ENCODE results near the gene XRN2.

The XRN2 gene

DNA sequence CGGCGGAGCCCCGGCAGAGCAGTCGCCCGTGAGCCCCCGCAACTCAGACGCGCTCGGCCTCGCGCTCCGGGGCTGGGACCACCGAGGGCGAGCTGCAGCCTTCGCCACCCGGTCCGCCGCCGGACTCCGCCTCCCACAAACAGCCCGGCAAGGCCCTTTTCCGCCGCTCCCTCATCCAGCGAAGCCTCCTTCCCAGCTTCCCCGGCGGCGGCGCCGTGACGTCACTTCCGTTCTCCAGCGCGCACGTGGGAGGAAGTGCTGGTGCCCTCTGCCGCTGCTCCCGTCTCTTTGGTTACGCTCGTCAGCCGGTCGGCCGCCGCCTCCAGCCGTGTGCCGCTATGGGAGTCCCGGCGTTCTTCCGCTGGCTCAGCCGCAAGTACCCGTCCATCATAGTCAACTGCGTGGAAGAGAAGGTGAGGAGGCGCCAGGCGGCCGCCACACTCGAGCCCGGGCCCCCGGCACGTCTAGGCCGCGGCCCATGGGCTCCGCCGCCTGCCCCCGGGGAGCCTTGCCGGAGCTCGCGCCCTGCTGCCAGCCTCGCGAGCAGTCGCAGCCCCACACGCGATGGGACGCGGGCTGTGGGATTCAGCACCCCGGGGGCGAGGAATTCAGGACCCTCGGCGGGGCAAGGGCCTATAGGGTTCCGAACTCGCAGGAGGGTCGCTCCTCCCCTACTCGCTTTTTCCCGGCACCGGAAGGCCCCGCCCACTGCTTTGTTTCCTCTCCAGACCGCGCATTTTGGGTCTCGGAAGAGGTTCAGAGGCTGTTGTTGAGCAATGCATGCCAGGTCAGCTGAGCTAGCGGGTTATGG lies at the start of gene XRN2:
XRN2 (plus strand) TSS at position 271 of the 811 bp plus-strand sequence; CDS start at position 339, 68 bp downstream.
- peak; percentile 93 for DNase-seq

DNA sequence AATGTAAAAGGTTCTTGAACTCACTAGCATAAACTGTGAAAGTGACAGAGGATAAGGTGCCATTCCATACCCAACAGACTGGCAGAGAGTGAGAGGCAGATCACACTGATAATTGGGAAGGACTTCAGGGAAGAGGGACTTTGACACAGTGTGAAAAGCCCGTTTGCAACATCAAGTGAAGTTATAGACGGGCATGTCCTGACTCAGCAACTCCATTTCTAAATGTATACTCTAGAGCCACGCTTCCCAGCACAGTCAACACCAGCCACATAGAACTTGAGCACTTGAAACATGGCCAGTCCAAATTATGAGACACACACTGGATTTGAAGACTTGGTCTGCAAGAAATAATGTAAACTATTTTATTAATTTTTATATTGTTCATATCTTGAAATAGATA lies 45.9 kb upstream of the XRN2 start:
- no peak for DNase-seq

- no peak for DNase-seq
Observed at GRCh38 chr20:21258411-21258810, 44.7 kb upstream of the XRN2 start.

DNA sequence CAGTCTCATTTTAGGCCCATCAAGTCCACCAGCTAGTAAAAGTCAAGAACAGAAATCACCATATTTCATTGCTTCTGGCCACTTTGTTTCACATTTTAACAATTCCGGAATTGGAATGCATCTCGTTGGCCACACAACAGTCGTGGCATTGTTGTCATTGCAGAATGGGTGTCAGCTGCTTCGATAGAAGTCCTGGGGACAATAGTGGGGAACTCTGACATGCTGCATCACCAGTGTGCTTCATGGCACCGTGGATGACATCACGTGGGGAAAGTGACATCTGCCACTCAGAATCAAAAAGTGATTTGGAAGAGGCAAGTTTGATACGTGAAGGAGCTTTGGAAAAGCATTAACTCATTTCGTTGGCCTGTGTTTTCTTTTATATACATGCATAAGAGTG lies 43.8 kb upstream of the XRN2 start:
- no peak for DNase-seq

- DNase-seq: no peak
Observed at GRCh38 chr20:21262812-21263211, 40.3 kb upstream of the XRN2 start.

DNA sequence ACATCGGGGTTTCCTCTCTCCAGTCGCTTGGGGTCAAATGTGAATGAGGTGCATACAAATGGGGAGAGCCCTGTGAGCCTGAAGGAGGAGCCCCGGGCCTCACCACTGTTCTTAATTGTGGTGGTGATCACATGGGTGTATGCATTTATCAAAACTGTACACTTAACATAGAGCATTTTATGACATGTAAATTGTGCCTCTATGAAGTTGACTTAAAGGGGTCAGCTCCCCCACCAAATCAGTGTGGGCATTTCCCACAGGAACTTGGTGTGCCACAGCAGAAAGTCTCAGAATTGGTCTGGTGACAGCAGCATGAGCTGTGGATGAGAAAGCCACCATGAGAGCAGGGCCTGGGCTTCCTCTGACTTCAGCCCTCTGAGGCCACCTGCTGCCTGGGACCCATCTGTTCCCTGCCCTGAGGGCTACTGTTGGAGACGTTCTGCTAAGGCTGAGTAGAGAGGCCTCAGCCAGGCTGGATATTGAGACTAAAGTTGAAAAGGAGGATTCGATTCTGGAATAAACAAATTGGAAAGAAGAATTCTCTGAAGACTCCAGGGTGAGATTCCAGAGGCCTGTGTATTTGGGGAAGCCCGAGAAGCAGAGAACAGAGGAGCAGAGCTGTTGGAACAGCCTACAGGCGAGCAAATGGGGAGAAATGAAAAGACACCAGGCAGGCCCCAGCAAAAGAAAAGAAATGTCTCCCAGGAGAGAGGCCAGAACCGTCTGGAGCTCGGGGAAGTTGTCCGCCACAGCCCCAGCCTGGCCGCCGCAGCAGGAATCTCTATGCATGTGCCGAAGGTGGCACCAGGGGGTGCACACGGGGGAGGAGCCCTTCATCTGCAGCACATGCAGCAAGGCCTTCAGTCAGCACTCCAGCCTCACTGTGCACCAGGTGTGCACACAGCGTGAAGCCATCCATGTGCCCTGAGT lies 37.6 kb upstream of the XRN2 start:
- DNase-seq: no peak

GRCh38 chr20:21266191-21266536 lies 37.0 kb upstream of the XRN2 start:
- DNase-seq: no peak

DNA sequence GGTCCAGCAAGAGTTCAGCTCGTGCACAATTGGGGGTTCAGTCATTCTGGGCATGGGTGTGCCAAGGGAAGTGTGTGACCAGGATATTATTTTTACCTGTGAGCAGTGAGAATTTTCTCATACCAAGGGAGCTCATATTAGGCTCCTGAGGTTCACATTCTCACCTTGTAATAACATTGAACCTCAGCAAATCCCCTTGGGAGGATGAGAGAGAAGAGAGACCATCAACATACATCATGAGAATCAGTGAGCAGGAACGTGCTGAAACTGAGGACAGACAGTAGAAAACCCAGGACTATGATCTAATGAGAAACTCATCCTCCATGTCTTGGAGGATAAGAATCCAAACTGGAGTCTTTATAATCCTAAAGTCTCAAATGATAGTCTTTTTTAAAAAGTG lies 33.4 kb upstream of the XRN2 start:
- DNase-seq: no peak

DNA sequence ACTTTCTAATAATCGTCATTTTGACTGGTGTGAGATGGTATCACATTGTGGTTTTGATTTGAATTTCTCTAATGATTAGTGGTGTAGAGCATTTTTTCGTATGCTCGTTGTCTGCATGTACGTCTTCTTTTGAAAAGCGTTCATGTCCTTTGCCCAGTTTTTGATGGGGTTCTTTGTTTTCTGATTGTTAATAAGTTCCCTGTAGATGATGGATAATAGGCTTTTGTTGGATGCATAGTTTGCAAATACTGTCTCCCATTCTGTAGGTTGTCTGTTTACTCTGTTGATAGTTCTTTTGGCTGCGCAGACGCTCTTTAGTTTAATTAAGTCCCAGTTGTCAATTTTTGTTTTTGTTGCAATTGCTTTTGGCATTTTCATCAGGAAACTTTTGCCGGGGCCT lies 32.3 kb upstream of the XRN2 start:
- no peak for DNase-seq

- DNase-seq: no peak
Observed at GRCh38 chr20:21272279-21272678, 30.9 kb upstream of the XRN2 start.

GRCh38 chr20:21272679-21273078 lies 30.5 kb upstream of the XRN2 start:
- DNase-seq: no peak

GRCh38 chr20:21273755-21274386 lies 29.3 kb upstream of the XRN2 start:
- DNase-seq: no peak

DNA sequence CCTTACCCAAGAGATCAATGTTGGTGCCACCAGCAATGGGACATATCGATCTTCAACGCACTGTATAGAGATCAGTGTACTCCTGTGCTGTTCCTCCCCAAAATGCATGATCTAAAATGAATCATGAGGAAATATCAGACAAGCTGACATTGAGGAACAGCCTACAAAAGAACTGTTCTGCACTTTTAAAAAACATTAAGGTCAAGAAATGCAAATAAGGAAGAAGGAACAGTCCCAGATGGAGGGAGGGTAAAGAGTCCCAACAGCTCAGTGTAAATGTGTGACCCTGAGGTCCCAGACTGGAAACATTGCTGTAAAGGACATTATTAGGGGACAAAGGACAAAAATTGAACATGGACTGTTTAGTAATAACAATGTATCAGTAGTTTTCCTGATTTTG lies 24.3 kb upstream of the XRN2 start:
- DNase-seq: no peak

GRCh38 chr20:21279706-21280521 lies 23.2 kb upstream of the XRN2 start:
- no peak for DNase-seq

DNA sequence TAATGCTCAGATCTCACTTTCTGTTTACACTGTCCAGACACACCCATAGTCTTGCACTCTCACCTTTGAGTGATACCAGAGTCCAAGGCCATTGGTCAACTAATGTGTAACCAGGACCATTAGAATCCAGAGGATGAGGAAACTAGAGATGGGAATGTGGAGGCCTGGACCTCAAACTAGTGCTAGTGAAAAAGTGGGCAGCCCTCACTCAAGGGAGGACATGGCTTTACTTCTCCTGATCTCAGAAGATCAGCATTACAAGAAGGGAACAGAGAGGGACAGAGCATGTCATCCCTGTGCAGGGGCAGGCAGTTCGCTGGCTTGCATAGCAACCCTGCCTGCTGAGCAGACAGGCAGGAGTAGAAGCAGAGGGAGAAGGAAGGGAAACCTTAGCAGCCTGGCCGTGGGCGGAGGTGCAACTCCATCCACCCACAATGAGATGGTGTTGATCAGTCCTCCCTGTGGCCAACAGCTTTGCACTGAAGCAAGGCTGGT lies 22.6 kb upstream of the XRN2 start:
- no peak for DNase-seq

GRCh38 chr20:21286775-21287174 lies 16.4 kb upstream of the XRN2 start:
- no peak for DNase-seq

GRCh38 chr20:21288587-21289370 lies 14.4 kb upstream of the XRN2 start:
- no peak for DNase-seq

- DNase-seq: no peak
Observed at GRCh38 chr20:21289651-21290050, 13.5 kb upstream of the XRN2 start.

DNA sequence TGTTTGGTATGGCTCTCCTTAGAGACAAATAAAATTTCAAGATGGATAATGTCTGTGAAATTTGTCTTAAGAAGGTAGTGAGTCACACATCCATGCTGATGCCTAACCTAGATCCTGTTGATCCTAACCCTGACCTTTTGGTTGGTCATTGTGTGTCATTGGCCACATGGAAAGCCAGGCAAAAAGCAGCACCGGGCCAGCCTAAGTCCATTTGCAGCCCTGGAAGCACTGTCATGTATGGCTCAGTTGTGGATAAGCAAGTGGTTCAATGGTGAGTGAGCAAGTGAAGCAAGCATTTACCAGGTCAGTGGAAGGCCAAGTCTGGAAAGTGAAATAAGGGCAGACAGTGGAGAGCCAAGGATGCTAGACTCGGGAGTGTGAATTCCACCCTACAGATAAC lies 12.1 kb upstream of the XRN2 start:
- no peak for DNase-seq

DNA sequence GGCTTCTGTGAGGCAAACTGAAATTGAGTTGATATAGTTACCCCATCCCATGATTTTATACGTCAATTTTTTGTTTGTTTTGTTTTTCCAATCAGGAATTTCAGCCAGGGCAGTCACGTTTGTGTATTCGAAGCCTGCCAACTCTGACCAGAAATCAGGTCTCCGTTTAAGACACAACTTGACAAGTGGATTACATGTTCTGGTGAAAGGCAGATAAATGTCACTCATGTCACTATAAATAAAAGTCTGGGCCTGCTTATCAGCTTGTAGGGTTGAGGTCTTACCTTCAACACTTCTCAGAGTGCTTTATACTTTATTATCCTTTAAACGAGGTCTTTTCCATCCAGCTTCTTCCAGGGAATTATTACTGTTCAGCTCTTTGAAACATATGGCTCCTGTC lies 8.4 kb upstream of the XRN2 start:
- no peak for DNase-seq

DNA sequence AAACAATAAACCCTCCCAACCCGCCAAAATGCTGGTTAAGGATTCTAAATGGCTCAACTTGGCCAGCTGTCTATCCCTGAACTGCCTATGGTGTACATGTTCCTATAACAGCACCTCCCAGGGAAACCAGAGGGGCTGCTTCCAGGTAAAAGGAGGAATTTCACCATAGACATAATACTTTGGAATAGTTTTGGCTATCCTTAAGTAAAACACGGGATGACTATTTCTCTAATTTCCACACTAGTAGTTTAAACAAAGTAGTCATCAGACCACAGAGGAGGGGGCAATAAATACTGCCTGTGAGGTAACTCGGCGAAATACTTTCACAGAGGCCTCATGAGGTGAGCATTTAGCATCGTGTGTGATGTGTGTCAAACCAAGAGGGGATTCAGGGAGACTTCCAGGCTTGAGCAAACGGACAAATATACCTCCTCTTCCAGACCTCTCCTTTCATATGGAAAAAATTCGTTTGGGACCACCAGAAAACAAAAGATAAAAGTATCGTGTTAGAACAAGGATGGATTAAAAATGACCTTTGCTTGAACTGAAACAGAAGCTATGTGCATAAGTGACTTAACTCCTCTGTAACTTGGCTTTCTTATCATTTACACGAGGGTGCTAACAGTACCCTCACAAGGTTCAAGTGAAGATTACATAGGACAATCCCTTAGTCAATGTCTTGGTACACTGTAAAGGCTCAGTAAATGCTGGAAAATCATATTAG lies 1.0 kb upstream of the XRN2 start:
- DNase-seq: no peak
